ENCODE data around the gene BEND6.

Gene BEND6

GRCh38 chr6:57063847-57064246, 108.9 kb downstream of the BEND6 start:
- TF ChIP-seq MAX (IDR thresholded peaks at IDR 0.05; ENCODE audit: low read depth, low read length), result no peak
- no peak for TF ChIP-seq CTCF (IDR thresholded peaks at IDR 0.05; ENCODE audit: low read depth, low read length)
- no peak for TF ChIP-seq POLR2A (IDR thresholded peaks at IDR 0.05; ENCODE audit: extremely low read depth, insufficient read length)
- no peak for DNase-seq (ENCODE audit: low read depth)
- H3K4me3 ChIP-seq (ENCODE audit: low read depth, low read length), result no peak overlapping the region

- no peak for DNase-seq (ENCODE audit: low read depth)
- TF ChIP-seq POLR2A (IDR thresholded peaks at IDR 0.05; ENCODE audit: extremely low read depth, insufficient read length), result no peak
- no peak for TF ChIP-seq MAX (IDR thresholded peaks at IDR 0.05; ENCODE audit: low read depth, low read length)
- TF ChIP-seq MYC (IDR thresholded peaks at IDR 0.05; ENCODE audit: low read depth, low read length), result no peak
- TF ChIP-seq CTCF (IDR thresholded peaks at IDR 0.05; ENCODE audit: low read depth, low read length), result no peak
- no peak overlapping the region for H3K4me3 ChIP-seq (ENCODE audit: low read depth, low read length)
Observed at GRCh38 chr6:57064809-57065208, 109.9 kb downstream of the BEND6 start.

GRCh38 chr6:57068061-57068460, 113.2 kb downstream of the BEND6 start:
- H3K4me3 ChIP-seq (ENCODE audit: low read depth, low read length), result no peak overlapping the region
- TF ChIP-seq POLR2A (IDR thresholded peaks at IDR 0.05; ENCODE audit: extremely low read depth, insufficient read length) (no peak), MYC (IDR thresholded peaks at IDR 0.05; ENCODE audit: low read depth, low read length) (no peak), MAX (IDR thresholded peaks at IDR 0.05; ENCODE audit: low read depth, low read length) (no peak), CTCF (IDR thresholded peaks at IDR 0.05; ENCODE audit: low read depth, low read length) (no peak)
- no peak for DNase-seq (ENCODE audit: low read depth)

GRCh38 chr6:57069228-57069627, 114.3 kb downstream of the BEND6 start:
- no peak overlapping the region for H3K4me3 ChIP-seq (ENCODE audit: low read depth, low read length)
- no peak for DNase-seq (ENCODE audit: low read depth)
- TF ChIP-seq MYC (IDR thresholded peaks at IDR 0.05; ENCODE audit: low read depth, low read length), result no peak
- TF ChIP-seq CTCF (IDR thresholded peaks at IDR 0.05; ENCODE audit: low read depth, low read length), result no peak
- TF ChIP-seq POLR2A (IDR thresholded peaks at IDR 0.05; ENCODE audit: extremely low read depth, insufficient read length), result no peak
- no peak for TF ChIP-seq MAX (IDR thresholded peaks at IDR 0.05; ENCODE audit: low read depth, low read length)

- TF ChIP-seq POLR2A (IDR thresholded peaks at IDR 0.05; ENCODE audit: extremely low read depth, insufficient read length) (no peak), MAX (IDR thresholded peaks at IDR 0.05; ENCODE audit: low read depth, low read length) (no peak), CTCF (IDR thresholded peaks at IDR 0.05; ENCODE audit: low read depth, low read length) (no peak), MYC (IDR thresholded peaks at IDR 0.05; ENCODE audit: low read depth, low read length) (no peak)
- no peak overlapping the region for H3K4me3 ChIP-seq (ENCODE audit: low read depth, low read length)
- DNase-seq (ENCODE audit: low read depth), result no peak
Observed at GRCh38 chr6:57069920-57070331, 115.0 kb downstream of the BEND6 start.

- no peak overlapping the region for H3K4me3 ChIP-seq (ENCODE audit: low read depth, low read length)
- no peak for DNase-seq (ENCODE audit: low read depth)
- TF ChIP-seq MAX (IDR thresholded peaks at IDR 0.05; ENCODE audit: low read depth, low read length) (no peak), POLR2A (IDR thresholded peaks at IDR 0.05; ENCODE audit: extremely low read depth, insufficient read length) (no peak), CTCF (IDR thresholded peaks at IDR 0.05; ENCODE audit: low read depth, low read length) (no peak), MYC (IDR thresholded peaks at IDR 0.05; ENCODE audit: low read depth, low read length) (no peak)
Observed at GRCh38 chr6:57072108-57072507, 117.2 kb downstream of the BEND6 start.
